ENCODE results near the gene NRXN3.

- TF ChIP-seq POLR2A (IDR thresholded peaks at IDR 0.05) (no peak), CTCF (IDR thresholded peaks at IDR 0.05) (no peak)
Observed at GRCh38 chr14:79421811-79422210, 1251.6 kb downstream of the NRXN3 start.
